Sigmoid colon (tissue), 3 donors: ENCODE data around the gene CXCL11.

ENCODE experiments used
- POLR2A ChIP-seq, 2 donors: fragments of 450-650 bp; IDR thresholded peaks; one replicate each; pipeline ENCODE4 v1.6.1; 2016; ENCODE audit warnings: antibody characterized with exemption in 2 of 2, mild to moderate bottlenecking in 2 of 2, moderate library complexity in 2 of 2
- TF ChIP-seq, protein P1 (sequence below), 4 experiments: fragments of 450-650 bp in 3 of 4; fragments of 200-600 bp in 1 of 4; IDR thresholded peaks; one replicate each; pipeline ENCODE4 v1.5.1; 2016 to 2019; ENCODE audit warnings: antibody characterized with exemption in 4 of 4, mild to moderate bottlenecking in 3 of 4, moderate library complexity in 2 of 4

DNA sequence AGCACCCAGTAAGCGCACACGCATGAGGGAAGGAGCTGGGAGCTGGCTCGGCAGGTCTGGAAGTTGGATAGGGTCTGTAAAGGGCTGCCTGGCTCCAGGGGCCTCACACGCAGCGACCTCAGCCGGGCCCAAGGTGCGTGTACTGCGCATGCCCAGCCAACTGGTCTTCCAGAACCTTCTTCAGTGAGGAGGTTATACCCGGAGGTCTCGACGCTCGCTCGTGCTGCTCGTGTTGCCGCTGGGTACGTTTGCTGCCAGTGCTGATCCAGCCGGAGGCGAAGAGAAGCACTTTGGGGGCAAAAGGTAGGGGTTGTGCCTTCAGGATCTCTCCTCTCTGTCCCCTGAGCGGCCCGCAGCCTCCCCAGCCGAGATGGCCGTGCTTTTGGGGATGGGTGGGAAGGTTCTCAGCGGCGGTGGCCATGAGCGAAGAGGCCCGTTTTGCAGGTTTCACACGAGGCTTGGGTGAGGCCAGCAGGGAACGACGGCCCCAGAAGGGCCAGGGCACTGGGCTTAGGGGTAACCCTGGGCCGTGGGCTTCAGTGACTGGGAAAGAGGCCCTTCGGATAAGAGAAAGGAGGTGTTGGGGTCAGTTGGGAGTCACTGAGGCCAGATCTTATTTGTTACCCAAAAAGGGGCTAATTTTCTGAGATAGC, 24.7 kb downstream of the CXCL11 start:
- TF ChIP-seq, protein P1, sequence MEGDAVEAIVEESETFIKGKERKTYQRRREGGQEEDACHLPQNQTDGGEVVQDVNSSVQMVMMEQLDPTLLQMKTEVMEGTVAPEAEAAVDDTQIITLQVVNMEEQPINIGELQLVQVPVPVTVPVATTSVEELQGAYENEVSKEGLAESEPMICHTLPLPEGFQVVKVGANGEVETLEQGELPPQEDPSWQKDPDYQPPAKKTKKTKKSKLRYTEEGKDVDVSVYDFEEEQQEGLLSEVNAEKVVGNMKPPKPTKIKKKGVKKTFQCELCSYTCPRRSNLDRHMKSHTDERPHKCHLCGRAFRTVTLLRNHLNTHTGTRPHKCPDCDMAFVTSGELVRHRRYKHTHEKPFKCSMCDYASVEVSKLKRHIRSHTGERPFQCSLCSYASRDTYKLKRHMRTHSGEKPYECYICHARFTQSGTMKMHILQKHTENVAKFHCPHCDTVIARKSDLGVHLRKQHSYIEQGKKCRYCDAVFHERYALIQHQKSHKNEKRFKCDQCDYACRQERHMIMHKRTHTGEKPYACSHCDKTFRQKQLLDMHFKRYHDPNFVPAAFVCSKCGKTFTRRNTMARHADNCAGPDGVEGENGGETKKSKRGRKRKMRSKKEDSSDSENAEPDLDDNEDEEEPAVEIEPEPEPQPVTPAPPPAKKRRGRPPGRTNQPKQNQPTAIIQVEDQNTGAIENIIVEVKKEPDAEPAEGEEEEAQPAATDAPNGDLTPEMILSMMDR (IDR thresholded peaks at IDR 0.05), result no peak
- no peak for TF ChIP-seq POLR2A (IDR thresholded peaks at IDR 0.05)
